OCI-M2 (cell line): ENCODE measurements around the gene MAP1S.

Experiments used
- DNase-seq: peaks from one replicate; lab custom pipeline; 2025; ENCODE audit not compliant: unreplicated experiment; lab: John Stamatoyannopoulos, UW

MAP1S gene

DNA sequence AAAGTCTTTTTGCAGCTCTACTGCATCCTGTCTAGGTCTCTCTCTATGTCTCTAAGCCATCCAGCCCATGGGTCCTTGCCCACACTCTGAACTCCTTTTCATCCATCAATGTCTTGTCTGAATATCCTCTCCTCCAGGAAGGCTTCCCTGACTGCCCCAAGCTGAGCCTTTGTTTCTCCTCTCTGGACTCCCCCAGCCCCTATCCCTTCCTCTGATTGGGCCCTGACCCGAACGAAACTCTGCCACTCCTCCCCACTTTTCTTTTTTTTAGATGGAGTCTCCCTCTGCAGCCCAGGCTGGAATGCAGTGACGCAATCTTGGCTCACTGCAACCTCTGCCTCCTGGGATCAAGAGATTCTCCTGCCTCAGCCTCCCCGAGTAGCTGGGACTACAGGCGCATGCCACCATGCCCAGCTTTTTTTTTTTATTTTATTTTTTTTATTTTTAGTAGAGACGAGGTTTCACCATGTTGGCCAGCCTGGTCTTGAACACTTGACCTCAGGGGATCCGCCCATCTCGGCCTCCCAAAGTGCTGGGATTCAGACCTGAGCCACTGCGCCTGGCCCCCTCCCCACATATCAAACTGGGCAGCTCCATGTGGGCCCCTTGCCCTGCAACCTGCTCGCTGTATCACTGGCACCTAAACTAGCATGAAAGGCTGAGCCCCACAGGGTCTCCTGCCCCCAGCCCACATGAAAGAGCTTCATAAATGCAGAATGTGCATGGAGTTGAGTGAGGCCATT is 30.3 kb upstream of the MAP1S start:
- DNase-seq = no peak

DNA sequence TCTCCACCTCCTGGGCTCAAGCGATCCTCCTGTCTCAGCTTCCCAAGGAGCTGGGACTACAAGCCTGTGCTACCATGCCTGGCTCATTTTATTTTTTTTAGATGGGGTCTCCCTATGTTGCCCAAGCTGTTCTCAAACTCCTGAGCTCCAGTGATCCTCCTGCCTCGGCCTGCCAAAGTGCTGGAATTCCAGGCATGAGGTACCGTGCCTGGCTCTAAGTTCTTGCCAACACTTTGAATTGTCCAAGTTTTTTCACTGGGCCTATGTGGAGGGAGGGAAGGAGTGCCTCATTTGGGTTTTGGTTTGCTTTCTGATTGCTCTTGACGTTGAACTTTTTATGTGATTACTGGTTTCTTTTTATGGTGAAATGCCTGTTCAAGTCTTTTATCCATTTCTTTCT is 26.7 kb upstream of the MAP1S start:
- no peak for DNase-seq

DNA sequence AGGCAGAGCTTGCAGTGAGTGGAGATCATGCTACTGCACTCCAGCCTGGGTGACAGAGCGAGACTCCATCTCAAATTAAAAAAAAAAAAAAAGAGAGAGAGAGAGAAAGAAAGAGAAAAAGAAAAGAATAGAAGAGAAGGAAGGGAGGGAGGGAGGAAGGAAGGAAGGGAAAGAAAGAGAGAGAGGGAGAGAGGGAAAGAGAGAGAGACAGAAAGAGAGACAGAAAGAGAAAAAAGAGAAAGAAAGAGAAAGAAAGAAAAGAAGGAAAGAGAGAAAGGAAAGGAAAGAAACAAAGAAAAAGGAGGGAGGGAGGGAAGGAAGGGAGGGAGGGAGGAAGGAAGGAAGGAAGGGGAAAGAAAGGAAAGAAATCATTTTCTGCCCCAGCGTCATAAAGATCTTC is 24.1 kb upstream of the MAP1S start:
- DNase-seq = no peak

DNA sequence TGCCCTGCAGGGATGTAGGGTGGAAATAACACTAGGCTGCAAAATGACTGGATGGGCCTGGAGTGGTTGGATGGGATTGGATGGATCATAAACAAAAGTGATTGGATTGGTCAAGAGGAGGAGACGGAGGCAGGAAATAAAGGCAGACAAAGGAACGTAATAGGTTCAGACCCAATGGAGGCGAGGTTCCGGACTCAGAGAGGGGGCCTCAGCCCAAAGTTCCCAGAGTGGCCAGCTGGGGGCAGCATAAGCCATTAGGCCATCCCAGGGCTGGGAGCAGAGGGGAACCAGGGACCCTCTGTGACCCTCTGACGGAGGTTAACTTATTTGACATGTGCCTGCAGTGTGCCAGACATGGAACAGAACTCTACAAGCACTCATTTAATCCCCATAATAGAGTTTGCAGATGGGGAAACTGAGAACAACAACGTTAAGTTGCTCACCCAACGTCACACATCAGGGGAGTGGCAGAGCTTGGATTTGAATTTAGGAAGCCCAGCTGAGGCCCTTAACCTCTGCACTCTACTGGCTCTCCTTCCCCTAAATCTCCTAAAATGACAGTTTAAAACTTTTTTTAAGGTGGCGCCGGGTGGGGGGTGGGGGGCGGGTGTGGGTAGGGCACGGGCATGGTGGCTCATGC is 15.3 kb upstream of the MAP1S start:
- no peak for DNase-seq

DNA sequence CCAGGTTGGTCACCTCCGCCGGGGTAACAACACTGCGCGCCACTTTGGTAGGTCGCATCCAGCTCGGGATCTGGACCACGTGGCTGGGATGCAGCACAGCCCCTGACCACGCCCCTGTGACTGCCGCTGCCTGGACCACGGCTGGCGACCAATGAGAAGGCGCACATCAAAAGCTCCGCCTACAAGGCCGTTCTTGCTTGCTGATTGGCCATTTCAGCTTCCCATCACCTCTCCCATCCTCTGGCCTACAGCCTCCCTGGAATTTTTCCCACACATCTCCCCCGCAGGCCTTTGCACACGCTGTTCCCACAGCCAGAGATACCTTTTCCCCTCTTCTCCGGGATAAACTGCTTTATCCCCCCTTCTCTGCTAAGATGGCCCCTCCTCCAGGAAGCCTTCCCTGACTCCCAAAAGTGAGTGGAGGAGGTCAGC is 12.5 kb upstream of the MAP1S start:
- no peak for DNase-seq

DNA sequence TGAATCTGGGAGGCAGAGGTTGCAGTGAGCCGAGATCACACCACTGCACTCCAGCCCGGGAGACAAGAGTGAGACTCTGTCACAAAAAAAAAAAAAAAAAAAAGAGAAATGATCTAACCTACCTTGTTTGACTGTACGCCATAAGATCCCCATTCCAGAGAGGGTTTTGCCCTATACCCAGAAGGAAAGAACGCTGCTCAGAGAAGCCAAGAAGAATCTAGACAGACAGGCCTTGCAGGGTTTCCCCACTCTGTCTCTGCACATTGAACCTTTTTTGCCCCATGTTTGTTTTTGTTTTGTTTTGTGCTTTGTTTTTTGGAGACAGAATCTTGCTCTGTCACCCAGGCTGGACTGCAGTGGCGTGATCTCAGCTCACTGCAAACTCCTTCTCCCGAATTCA is 7.4 kb upstream of the MAP1S start:
- DNase-seq = no peak

DNA sequence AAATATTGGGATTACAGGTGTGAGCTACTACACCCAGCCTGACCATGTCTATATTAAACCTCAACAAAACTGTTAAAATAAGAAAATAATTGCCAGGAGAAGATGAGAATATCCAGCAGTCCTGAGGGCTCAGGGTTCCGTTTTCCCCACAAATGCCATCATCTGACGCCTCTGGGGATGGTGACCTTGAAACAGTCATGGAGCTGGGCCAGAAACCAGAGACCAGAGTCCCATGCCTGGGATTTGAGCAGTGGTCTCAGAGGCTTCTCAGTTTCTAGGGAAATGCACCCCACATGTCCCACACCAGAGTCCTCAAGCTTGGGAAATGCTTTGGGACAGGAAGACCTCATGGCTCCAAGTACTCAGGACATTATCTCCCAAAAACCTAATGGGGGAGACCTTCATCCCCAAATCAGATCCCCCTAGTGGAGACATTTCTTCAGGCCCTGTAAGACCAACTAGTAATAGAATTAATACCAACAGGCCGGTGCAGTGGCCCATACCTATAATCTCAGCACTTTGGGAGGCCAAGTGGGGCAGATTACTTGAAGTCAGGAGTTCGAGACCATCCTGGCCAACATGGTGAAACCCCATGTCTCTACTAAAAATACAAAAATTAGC is 2.9 kb upstream of the MAP1S start:
- no peak for DNase-seq

DNA sequence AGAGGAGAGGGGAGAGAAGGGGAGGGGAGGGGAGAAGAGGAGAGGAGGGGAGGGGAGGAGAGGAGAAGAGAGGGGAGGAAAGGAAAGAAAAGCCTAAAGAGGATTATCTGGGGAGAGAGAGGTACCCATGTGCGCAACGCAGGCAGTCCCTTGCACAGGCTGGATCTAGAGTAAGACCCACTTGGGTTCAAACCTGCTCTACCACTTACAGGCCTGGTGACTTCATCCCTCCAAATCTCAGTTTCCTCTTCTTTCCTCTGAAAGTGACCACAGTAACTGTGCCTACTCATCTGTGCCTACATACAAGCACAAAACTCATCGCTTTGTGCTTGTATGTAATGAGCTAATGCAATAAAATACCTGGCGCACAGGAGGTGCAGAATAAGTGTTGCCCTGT is 732 bp upstream of the MAP1S start:
- no peak for DNase-seq

DNA sequence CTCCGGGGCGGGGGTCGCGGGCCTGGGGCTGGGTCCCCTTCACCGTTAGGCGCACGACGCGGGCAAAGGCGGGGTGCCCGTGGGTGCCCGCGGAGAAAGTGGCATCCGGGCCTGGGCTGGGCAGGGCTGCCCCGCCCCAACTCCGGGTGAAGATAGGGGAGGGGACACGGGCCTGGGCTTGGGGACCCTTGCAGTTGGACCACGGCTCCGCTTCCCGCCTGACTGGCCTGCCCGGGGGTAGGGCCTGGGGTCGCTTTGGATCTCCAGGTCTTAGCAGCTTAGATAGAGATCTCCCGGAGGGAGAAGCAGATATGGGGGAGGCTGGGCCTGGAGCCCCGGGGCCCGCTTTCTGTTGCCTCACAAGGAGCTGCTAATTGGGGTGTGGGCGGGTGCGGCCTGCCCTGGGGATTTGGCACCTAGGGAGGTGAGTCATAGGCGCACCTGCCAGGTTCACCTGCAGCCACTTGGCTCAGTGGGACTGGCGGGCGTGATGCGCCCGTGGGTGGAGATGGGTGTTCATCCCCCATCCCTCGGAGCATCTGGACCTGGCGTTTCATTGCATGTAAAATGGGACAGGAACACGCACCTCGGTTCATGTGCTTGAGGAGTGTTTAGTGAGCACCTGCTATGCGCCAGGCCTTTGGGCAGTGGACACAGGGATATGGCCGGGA is 585 bp downstream of the MAP1S start:
- no peak for DNase-seq

DNA sequence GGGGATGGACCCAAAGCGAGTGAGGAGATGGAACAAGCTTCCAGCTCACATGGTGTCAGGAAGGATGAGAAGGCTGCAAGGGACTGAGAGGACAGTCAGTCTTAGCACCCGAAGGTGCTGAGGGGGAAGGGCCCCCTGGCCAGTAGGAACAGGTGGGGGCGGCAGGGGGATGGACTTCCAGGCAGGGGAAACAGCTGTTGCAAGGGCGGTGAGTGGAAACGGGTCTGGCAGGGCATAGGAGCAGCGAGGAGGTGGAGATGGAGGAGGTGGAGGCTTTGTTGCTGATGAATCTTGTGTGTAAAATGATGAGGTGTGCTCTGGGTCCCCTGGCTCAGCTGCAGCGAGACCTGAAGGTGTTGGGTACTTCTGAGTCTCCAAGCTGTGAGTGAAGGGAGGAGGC is 1.2 kb downstream of the MAP1S start:
- no peak for DNase-seq

DNA sequence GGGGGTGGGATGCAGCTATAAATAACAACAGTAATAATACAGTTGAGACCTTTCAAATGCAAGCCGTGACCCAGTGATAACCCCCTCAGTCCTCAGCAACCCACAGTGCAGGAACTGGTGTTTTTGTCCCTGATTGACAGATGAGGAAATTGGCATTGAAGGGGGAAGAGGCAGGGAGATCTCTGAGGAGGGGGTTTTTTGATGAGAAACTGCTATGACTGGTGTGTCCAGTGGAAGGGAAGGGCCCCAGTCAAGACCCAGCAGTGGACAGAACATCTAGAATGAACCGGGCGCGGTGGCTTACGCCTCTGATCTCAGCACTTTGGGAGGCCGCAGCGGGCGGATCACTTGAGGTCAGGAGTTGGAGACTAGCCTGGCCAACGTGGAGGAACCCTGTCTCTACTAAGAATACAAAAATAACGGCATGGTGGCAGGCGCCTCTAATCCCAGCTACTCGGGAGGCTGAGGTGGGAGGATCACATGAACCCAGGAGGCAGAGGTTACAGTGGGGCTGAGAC is 1.9 kb downstream of the MAP1S start:
- DNase-seq = no peak

DNA sequence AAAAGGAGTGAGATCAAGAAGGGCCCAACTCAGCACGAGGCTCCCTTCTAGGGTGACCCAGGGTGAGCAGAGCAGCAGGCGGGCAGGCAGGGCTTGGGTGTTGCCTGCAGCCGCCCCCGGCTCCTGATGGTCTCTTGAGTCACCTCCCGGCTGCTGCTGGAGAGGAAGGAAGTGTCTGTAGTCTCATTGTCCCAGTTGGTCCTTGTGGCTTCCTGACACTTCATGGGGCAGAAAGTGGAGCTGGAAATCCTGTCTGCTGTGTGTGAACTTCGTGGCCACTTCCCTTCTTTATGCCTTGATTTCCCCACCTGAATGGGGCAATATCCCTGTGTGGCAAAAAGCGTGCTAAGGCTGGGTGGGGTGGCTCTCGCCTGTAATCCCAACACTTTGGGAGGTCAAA is 2.5 kb downstream of the MAP1S start:
- DNase-seq = no peak

DNA sequence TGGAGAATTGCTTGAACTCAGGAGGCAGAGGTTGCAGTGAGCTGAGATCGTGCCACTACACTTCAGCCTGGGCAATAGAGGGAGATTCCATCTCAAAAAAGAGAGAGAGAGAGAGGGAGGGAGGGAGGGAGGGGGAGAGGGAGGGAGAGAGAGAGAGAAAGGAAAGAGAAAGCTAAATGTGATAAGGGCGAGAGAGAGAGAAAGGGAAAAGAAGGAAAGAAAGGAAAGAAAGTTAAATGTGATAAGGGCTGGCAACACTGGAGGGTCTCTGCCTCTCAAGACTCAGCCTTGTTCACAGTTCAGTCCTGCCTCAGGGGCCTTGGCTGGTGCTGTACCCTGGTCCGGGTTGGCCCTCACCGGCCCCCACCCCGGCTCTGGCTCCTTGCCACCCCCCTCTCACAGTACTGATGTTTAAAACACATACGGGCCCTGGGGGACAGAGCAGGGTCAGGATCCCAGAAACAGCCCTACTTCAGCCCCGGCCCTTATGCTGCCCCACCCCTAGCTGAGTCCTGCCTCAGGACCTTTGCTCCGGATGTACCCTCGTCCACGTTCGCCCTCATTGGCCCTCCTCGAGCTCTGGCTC is 3.5 kb downstream of the MAP1S start:
- DNase-seq = no peak

DNA sequence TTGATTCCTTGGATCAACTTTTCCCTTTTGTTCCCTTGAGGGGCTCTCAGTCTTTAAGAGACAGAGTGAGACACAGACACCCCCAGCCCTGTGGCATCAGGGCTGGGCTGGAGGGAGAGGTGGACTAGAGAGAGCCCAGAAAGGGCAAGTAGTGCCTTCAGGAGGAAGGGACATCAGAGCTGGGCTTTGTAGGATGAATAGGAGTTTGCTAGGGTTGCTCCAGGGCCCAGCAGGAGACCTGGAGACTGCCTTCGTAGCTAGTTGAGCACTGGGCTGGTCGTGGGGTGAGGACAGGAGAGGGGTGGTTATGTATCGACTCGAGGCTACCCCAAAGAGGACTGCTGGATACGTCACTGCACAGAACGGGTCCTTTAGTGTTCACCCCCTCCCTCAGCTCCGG is 5.4 kb downstream of the MAP1S start:
- DNase-seq = no peak

DNA sequence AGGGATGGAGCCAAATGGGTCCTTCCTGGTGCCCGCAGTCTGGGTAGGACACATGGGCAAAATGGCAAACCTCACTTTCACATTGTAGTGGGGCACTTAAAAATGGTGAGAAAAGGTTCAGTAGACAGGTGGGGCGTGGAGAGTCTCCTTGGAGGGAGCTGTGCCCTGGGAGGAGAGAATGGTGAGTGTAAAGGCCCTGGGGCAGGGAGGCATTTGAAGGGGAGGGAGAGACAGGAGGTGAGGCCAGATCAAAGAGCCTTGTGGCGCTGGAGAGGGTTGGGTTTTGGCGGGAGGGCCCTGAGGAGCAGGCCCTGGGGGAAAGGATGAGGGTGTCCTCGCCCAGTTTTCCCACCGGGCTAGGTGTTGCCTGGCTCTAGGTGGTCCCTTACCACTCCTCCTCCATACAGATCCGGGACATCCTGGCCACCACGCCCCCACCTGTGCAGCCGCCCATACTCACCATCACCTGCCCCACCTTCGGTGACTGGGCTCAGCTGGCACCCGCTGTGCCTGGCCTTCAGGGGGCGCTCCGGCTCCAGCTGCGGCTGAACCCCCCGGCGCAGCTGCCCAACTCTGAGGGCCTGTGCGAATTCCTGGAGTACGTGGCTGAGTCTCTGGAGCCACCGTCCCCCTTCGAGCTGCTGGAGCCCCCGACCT is 6.3 kb downstream of the MAP1S start:
- DNase-seq = no peak

DNA sequence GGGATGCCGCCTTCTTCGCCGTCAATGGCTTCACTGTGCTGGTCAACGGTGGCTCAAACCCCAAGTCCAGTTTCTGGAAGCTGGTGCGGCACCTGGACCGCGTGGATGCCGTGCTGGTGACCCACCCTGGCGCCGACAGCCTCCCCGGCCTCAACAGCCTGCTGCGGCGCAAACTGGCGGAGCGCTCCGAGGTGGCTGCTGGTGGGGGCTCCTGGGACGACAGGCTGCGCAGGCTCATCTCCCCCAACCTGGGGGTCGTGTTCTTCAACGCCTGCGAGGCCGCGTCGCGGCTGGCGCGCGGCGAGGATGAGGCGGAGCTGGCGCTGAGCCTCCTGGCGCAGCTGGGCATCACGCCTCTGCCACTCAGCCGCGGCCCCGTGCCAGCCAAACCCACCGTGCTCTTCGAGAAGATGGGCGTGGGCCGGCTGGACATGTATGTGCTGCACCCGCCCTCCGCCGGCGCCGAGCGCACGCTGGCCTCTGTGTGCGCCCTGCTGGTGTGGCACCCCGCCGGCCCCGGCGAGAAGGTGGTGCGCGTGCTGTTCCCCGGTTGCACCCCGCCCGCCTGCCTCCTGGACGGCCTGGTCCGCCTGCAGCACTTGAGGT is 7.0 kb downstream of the MAP1S start:
- no peak for DNase-seq

DNA sequence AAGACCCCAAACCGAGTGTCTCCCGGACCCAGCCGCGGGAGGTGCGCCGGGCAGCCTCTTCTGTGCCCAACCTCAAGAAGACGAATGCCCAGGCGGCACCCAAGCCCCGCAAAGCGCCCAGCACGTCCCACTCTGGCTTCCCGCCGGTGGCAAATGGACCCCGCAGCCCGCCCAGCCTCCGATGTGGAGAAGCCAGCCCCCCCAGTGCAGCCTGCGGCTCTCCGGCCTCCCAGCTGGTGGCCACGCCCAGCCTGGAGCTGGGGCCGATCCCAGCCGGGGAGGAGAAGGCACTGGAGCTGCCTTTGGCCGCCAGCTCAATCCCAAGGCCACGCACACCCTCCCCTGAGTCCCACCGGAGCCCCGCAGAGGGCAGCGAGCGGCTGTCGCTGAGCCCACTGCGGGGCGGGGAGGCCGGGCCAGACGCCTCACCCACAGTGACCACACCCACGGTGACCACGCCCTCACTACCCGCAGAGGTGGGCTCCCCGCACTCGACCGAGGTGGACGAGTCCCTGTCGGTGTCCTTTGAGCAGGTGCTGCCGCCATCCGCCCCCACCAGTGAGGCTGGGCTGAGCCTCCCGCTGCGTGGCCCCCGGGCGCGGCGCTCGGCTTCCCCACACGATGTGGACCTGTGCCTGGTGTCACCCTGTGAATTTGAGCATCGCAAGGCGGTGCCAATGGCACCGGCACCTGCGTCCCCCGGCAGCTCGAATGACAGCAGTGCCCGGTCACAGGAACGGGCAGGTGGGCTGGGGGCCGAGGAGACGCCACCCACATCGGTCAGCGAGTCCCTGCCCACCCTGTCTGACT is 7.9 kb downstream of the MAP1S start:
- DNase-seq = no peak

DNA sequence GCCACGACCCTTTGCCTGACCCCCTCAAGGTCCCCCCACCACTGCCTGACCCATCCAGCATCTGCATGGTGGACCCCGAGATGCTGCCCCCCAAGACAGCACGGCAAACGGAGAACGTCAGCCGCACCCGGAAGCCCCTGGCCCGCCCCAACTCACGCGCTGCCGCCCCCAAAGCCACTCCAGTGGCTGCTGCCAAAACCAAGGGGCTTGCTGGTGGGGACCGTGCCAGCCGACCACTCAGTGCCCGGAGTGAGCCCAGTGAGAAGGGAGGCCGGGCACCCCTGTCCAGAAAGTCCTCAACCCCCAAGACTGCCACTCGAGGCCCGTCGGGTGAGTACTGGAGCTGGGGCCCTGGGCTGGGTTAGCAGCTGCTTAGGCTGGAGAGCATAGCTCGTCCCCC is 8.6 kb downstream of the MAP1S start:
- no peak for DNase-seq

DNA sequence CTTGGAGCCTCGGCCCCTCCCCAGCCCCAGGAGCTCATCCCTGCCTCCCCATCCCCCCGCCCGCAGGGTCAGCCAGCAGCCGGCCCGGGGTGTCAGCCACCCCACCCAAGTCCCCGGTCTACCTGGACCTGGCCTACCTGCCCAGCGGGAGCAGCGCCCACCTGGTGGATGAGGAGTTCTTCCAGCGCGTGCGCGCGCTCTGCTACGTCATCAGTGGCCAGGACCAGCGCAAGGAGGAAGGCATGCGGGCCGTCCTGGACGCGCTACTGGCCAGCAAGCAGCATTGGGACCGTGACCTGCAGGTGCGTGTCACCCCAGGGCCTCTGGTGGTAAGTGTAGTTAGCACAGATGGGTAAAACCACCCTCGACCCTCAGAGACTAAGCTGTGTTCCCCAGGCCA is 13.8 kb downstream of the MAP1S start:
- DNase-seq = no peak

DNA sequence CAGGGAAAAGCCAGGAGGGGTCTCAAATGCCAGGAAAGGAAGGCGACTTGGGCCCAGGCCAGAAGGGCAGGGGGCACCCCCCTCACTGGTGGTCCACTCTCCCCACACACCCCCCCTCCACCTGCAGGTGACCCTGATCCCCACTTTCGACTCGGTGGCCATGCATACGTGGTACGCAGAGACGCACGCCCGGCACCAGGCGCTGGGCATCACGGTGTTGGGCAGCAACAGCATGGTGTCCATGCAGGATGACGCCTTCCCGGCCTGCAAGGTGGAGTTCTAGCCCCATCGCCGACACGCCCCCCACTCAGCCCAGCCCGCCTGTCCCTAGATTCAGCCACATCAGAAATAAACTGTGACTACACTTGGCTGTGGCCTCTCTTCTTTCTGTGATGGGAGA is 14.9 kb downstream of the MAP1S start:
- DNase-seq = no peak
